Measurements from ENCODE around the gene FBXW7.

FBXW7 gene

DNA sequence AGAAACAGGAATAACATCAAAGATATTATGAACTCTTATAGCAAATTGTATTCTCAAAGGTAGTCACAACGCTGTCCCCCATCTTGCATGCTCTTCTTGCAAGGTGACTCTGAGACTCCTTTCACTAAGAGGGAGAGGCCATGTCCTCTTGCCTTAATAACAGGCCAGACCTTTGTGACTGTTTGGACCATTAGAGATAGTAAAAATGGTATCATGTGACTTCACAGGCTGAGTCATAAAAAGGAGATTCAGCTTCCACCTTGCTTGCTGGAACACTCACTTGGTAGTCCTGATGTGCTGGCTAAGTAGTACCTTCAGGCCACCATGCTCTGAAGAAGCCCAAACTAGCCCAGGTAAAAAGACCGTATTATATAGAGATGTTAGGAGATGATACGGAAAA lies 143.8 kb downstream of the FBXW7 start:
- TF ChIP-seq, protein P1, sequence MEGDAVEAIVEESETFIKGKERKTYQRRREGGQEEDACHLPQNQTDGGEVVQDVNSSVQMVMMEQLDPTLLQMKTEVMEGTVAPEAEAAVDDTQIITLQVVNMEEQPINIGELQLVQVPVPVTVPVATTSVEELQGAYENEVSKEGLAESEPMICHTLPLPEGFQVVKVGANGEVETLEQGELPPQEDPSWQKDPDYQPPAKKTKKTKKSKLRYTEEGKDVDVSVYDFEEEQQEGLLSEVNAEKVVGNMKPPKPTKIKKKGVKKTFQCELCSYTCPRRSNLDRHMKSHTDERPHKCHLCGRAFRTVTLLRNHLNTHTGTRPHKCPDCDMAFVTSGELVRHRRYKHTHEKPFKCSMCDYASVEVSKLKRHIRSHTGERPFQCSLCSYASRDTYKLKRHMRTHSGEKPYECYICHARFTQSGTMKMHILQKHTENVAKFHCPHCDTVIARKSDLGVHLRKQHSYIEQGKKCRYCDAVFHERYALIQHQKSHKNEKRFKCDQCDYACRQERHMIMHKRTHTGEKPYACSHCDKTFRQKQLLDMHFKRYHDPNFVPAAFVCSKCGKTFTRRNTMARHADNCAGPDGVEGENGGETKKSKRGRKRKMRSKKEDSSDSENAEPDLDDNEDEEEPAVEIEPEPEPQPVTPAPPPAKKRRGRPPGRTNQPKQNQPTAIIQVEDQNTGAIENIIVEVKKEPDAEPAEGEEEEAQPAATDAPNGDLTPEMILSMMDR (IDR thresholded peaks at IDR 0.05; ENCODE audit: low read length, missing control alignments): no peak
- DNase-seq (ENCODE audit: low read depth): no peak

DNA sequence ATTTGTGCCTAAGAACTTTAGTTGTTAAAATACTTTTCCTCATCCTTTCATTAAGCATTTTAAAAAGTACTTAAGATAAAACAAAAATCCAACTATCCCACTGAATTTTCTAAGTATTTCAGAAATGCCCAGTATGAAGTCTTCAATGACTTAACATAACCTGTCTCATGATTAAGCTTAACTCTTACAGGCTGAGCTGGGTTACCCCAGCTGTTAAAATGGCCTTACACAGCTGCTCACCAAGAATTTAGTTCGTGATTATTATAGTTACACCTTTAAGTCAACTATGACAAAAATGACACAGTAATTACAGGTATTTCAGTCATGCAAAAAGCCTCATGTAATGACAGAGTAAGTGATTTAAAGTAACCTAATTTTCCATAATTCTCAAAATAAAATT lies 145.7 kb downstream of the FBXW7 start:
- DNase-seq (ENCODE audit: low read depth): no peak
- TF ChIP-seq, protein P1 (IDR thresholded peaks at IDR 0.05; ENCODE audit: low read length, missing control alignments): no peak
- no peak overlapping the region for H3K4me3 ChIP-seq (replicated peaks; ENCODE audit: low read depth, low read length)

More for the DNA sequence above, 143.8 kb downstream of the FBXW7 start:
- H3K4me3 ChIP-seq (replicated peaks; ENCODE audit: low read depth, low read length): no peak overlapping the region

- TF ChIP-seq, protein P1 (IDR thresholded peaks at IDR 0.05; ENCODE audit: low read length, missing control alignments): no peak
- H3K4me3 ChIP-seq (replicated peaks; ENCODE audit: low read depth, low read length): no peak overlapping the region
- no peak for DNase-seq (ENCODE audit: low read depth)
Observed at GRCh38 chr4:152389359-152389758, 146.5 kb downstream of the FBXW7 start.

DNA sequence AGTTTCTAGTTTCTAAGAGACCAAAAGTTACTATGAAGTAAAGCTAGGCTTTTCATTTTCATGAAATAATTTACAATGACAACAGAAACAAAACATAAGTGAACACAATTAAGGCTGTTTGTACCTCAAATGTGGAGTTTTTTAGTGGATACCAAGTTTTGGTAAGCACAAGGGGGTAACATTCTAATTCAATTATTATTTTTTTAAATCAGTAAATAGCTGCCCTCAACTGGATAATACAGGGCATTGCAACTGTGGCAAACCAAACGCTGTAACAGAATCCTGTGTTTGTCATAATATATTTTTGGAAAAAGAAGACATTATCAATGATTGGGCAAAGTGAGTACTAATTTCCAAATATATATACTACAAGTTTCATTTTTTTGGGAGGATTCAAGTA lies 150.3 kb downstream of the FBXW7 start:
- TF ChIP-seq, protein P1 (IDR thresholded peaks at IDR 0.05; ENCODE audit: low read length, missing control alignments): peak; percentile 68
- no peak overlapping the region for H3K4me3 ChIP-seq (replicated peaks; ENCODE audit: low read depth, low read length)
- DNase-seq (ENCODE audit: low read depth): peak; percentile 37

- TF ChIP-seq, protein P1 (IDR thresholded peaks at IDR 0.05; ENCODE audit: low read length, missing control alignments): no peak
- peak; percentile 17 for DNase-seq (ENCODE audit: low read depth)
- H3K4me3 ChIP-seq (replicated peaks; ENCODE audit: low read depth, low read length): peak overlapping the region; percentile 18
Observed at GRCh38 chr4:152382057-152382785, 153.7 kb downstream of the FBXW7 start.

DNA sequence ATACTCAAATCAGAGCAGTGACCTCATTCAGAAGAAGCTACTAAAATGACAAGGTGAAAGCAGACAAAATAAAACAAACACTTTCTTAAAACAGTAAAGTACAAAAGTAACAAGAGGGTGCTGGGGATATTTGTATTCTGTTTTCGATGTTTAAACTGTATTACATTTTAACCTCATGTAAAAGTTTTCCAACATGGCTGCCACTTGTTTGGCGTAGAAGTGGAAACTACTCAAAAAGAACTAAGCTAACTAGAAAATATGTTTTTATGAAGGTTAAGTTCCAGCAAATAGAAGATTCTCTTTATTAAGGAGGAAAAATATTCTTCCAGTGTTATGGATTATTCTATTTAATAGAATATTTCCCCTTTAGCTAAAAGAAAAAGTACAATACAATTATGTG lies 155.0 kb downstream of the FBXW7 start:
- no peak for DNase-seq (ENCODE audit: low read depth)
- H3K4me3 ChIP-seq (replicated peaks; ENCODE audit: low read depth, low read length): no peak overlapping the region
- TF ChIP-seq, protein P1 (IDR thresholded peaks at IDR 0.05; ENCODE audit: low read length, missing control alignments): no peak

- TF ChIP-seq, protein P1 (IDR thresholded peaks at IDR 0.05; ENCODE audit: low read length, missing control alignments): no peak
- H3K4me3 ChIP-seq (replicated peaks; ENCODE audit: low read depth, low read length): no peak overlapping the region
- DNase-seq (ENCODE audit: low read depth): no peak
Observed at GRCh38 chr4:152380185-152380584, 155.7 kb downstream of the FBXW7 start.

All from fibroblast of pulmonary artery (primary cell).